ENCODE measurements around the gene TMEM44.

TMEM44 gene

DNA sequence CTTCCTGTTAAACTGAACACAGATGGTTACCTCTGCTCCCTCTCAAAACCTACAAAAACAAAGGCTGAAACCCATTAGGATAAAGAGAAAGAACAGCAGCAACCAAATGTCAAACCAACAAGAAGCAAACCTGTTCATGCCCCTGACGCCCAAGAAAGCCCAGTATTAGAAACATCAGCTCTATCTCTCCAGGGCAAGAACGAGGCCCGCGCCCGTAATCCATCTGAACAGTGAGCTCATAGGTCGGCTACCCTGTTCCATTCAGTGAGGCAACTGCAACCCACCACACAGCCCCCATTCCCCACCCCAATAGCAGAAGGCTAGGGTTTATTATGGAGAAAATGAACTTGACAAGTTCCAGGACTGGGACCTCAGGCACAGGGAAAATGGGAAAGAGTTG, 28.7 kb upstream of the TMEM44 start:
- no peak for DNase-seq (ENCODE audit: low read depth, low spot score)
- H3K4me1 ChIP-seq (ENCODE audit: insufficient read depth, insufficient read length), result no peaks in the 10 kb centered on the region
- H3K36me3 ChIP-seq (ENCODE audit: insufficient read depth, insufficient read length, low read length), result peaks cover 80% of the 10 kb centered on the region
- H3K4me3 ChIP-seq (ENCODE audit: insufficient read length, low read depth), result no peak overlapping the region
- no peak overlapping the region for H3K9ac ChIP-seq (ENCODE audit: insufficient read length, low read depth)
- TF ChIP-seq YY1 (IDR thresholded peaks at IDR 0.05; ENCODE audit: insufficient read depth, insufficient read length), result no peak
- TF ChIP-seq ZNF274 (IDR thresholded peaks at IDR 0.05; ENCODE audit: low read depth, low read length), result no peak
- no peak for TF ChIP-seq SUZ12 (IDR thresholded peaks at IDR 0.05; ENCODE audit: extremely low read depth, insufficient read depth, insufficient read length)
- H3K9me3 ChIP-seq (ENCODE audit: insufficient read depth, low read length), result no peaks in the 10 kb centered on the region
- H3K27me3 ChIP-seq (ENCODE audit: insufficient read depth, insufficient read length), result no peaks in the 10 kb centered on the region

- Histone ChIP-seq H3K36me3 (ENCODE audit: insufficient read depth, insufficient read length, low read length) (peaks cover 74% of the 10 kb centered on the region), H3K4me3 (ENCODE audit: insufficient read length, low read depth) (no peak overlapping the region), H3K4me1 (ENCODE audit: insufficient read depth, insufficient read length) (no peaks in the 10 kb centered on the region), H3K9me3 (ENCODE audit: insufficient read depth, low read length) (no peaks in the 10 kb centered on the region), H3K27me3 (ENCODE audit: insufficient read depth, insufficient read length) (no peaks in the 10 kb centered on the region), H3K9ac (ENCODE audit: insufficient read length, low read depth) (no peak overlapping the region)
- TF ChIP-seq ZNF274 (IDR thresholded peaks at IDR 0.05; ENCODE audit: low read depth, low read length), result no peak
- TF ChIP-seq SUZ12 (IDR thresholded peaks at IDR 0.05; ENCODE audit: extremely low read depth, insufficient read depth, insufficient read length), result no peak
- no peak for TF ChIP-seq YY1 (IDR thresholded peaks at IDR 0.05; ENCODE audit: insufficient read depth, insufficient read length)
- DNase-seq (ENCODE audit: low read depth, low spot score), result no peak
Observed at GRCh38 chr3:194661374-194661773, 28.2 kb upstream of the TMEM44 start.

- no peaks in the 10 kb centered on the region for H3K27me3 ChIP-seq (ENCODE audit: insufficient read depth, insufficient read length)
- peaks cover 59% of the 10 kb centered on the region for H3K36me3 ChIP-seq (ENCODE audit: insufficient read depth, insufficient read length, low read length)
- H3K9ac ChIP-seq (ENCODE audit: insufficient read length, low read depth), result no peak overlapping the region
- no peak for DNase-seq (ENCODE audit: low read depth, low spot score)
- H3K9me3 ChIP-seq (ENCODE audit: insufficient read depth, low read length), result no peaks in the 10 kb centered on the region
- TF ChIP-seq SUZ12 (IDR thresholded peaks at IDR 0.05; ENCODE audit: extremely low read depth, insufficient read depth, insufficient read length) (no peak), YY1 (IDR thresholded peaks at IDR 0.05; ENCODE audit: insufficient read depth, insufficient read length) (no peak)
- H3K4me1 ChIP-seq (ENCODE audit: insufficient read depth, insufficient read length), result no peaks in the 10 kb centered on the region
- H3K4me3 ChIP-seq (ENCODE audit: insufficient read length, low read depth), result no peak overlapping the region
Observed at GRCh38 chr3:194659778-194660177, 26.6 kb upstream of the TMEM44 start.

- Histone ChIP-seq H3K9me3 (ENCODE audit: insufficient read depth, low read length) (no peaks in the 10 kb centered on the region), H3K4me1 (ENCODE audit: insufficient read depth, insufficient read length) (no peaks in the 10 kb centered on the region), H3K4me3 (ENCODE audit: insufficient read length, low read depth) (no peak overlapping the region), H3K9ac (ENCODE audit: insufficient read length, low read depth) (no peak overlapping the region), H3K27me3 (ENCODE audit: insufficient read depth, insufficient read length) (no peaks in the 10 kb centered on the region), H3K36me3 (ENCODE audit: insufficient read depth, insufficient read length, low read length) (peaks cover 50% of the 10 kb centered on the region)
- TF ChIP-seq SUZ12 (IDR thresholded peaks at IDR 0.05; ENCODE audit: extremely low read depth, insufficient read depth, insufficient read length) (no peak), YY1 (IDR thresholded peaks at IDR 0.05; ENCODE audit: insufficient read depth, insufficient read length) (no peak), ZNF274 (IDR thresholded peaks at IDR 0.05; ENCODE audit: low read depth, low read length) (no peak)
- DNase-seq (ENCODE audit: low read depth, low spot score), result no peak
Observed at GRCh38 chr3:194658477-194659242, 25.4 kb upstream of the TMEM44 start.

GRCh38 chr3:194657439-194657838, 24.2 kb upstream of the TMEM44 start:
- TF ChIP-seq SUZ12 (IDR thresholded peaks at IDR 0.05; ENCODE audit: extremely low read depth, insufficient read depth, insufficient read length) (no peak), ZNF274 (IDR thresholded peaks at IDR 0.05; ENCODE audit: low read depth, low read length) (no peak), YY1 (IDR thresholded peaks at IDR 0.05; ENCODE audit: insufficient read depth, insufficient read length) (no peak)
- peaks cover 52% of the 10 kb centered on the region for H3K36me3 ChIP-seq (ENCODE audit: insufficient read depth, insufficient read length, low read length)
- H3K4me3 ChIP-seq (ENCODE audit: insufficient read length, low read depth), result no peak overlapping the region
- H3K9ac ChIP-seq (ENCODE audit: insufficient read length, low read depth), result no peak overlapping the region
- DNase-seq (ENCODE audit: low read depth, low spot score), result no peak
- H3K4me1 ChIP-seq (ENCODE audit: insufficient read depth, insufficient read length), result no peaks in the 10 kb centered on the region
- no peaks in the 10 kb centered on the region for H3K9me3 ChIP-seq (ENCODE audit: insufficient read depth, low read length)
- H3K27me3 ChIP-seq (ENCODE audit: insufficient read depth, insufficient read length), result no peaks in the 10 kb centered on the region

DNA sequence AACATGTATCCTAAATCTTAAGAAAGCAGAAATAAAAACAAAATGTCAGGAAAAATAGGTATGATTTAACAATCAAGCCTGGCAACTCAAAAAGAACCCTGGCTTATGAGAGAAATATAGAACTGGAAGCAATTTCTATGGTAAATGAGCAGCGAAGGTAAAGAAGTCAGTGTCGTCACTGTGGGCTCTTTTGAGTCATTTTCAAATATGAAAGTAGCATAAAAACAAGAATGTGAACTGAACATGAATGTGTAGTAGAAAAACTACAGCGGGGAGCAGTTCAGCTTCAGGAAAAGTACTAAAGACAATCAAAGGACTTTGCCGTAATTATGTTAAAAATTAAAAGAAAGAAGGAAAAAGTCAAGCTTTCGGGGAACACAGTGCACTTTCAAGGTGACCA, 21.2 kb upstream of the TMEM44 start:
- DNase-seq (ENCODE audit: low read depth, low spot score), result no peak
- H3K4me1 ChIP-seq (ENCODE audit: insufficient read depth, insufficient read length), result no peaks in the 10 kb centered on the region
- peaks cover 56% of the 10 kb centered on the region for H3K36me3 ChIP-seq (ENCODE audit: insufficient read depth, insufficient read length, low read length)
- TF ChIP-seq ZNF274 (IDR thresholded peaks at IDR 0.05; ENCODE audit: low read depth, low read length), result no peak
- no peak for TF ChIP-seq SUZ12 (IDR thresholded peaks at IDR 0.05; ENCODE audit: extremely low read depth, insufficient read depth, insufficient read length)
- TF ChIP-seq YY1 (IDR thresholded peaks at IDR 0.05; ENCODE audit: insufficient read depth, insufficient read length), result no peak
- H3K9me3 ChIP-seq (ENCODE audit: insufficient read depth, low read length), result no peaks in the 10 kb centered on the region
- no peak overlapping the region for H3K4me3 ChIP-seq (ENCODE audit: insufficient read length, low read depth)
- H3K9ac ChIP-seq (ENCODE audit: insufficient read length, low read depth), result no peak overlapping the region
- H3K27me3 ChIP-seq (ENCODE audit: insufficient read depth, insufficient read length), result no peaks in the 10 kb centered on the region

- no peak for TF ChIP-seq SUZ12 (IDR thresholded peaks at IDR 0.05; ENCODE audit: extremely low read depth, insufficient read depth, insufficient read length)
- TF ChIP-seq ZNF274 (IDR thresholded peaks at IDR 0.05; ENCODE audit: low read depth, low read length), result no peak
- no peak for TF ChIP-seq YY1 (IDR thresholded peaks at IDR 0.05; ENCODE audit: insufficient read depth, insufficient read length)
- Histone ChIP-seq H3K36me3 (ENCODE audit: insufficient read depth, insufficient read length, low read length) (peaks cover 88% of the 10 kb centered on the region), H3K9ac (ENCODE audit: insufficient read length, low read depth) (no peak overlapping the region), H3K9me3 (ENCODE audit: insufficient read depth, low read length) (no peaks in the 10 kb centered on the region), H3K27me3 (ENCODE audit: insufficient read depth, insufficient read length) (no peaks in the 10 kb centered on the region), H3K4me1 (ENCODE audit: insufficient read depth, insufficient read length) (no peaks in the 10 kb centered on the region), H3K4me3 (ENCODE audit: insufficient read length, low read depth) (no peak overlapping the region)
- DNase-seq (ENCODE audit: low read depth, low spot score), result no peak
Observed at GRCh38 chr3:194647747-194648146, 14.5 kb upstream of the TMEM44 start.
